Esophagus muscularis mucosa (tissue), 4 donors: ENCODE data around the gene ZNF362. TPM values are rescaled to one million over a fixed set of nuclear protein-coding genes. Genes with fewer than 3 reads are reported as not detected.

Experiments used
- DNase-seq: peaks from one replicate; pipeline ENCODE4 v3.0.0-alpha.2; 2017; ENCODE audit errors: extremely low spot score
- H3K27ac ChIP-seq, 4 donors: fragments of 200-600 bp; sonication (generic); replicated peaks in 1 of 4; 1 replicate in 3 of 4; 2 replicates in 1 of 4; pipeline ENCODE4 v1.5.1; 2016 to 2019; ENCODE audit warnings: mild to moderate bottlenecking in 1 of 4
- H3K27me3 ChIP-seq, 4 donors: fragments of 200-600 bp; sonication (generic); one replicate each; pipeline versions ENCODE4 v1.5.1 to v1.6.0; 2016 to 2019
- H3K36me3 ChIP-seq, 4 donors: fragments of 200-600 bp; sonication (generic); one replicate each; pipeline ENCODE4 v1.5.1; 2016 to 2019
- H3K4me1 ChIP-seq, 4 donors: fragments of 200-600 bp; sonication (generic); one replicate each; pipeline ENCODE4 v1.5.1; 2016 to 2019
- H3K4me3 ChIP-seq, 4 donors: fragments of 200-600 bp; sonication (generic); 1 replicate in 2 of 4; 2 replicates in 2 of 4; pipeline ENCODE4 v1.5.1; 2016 to 2019; ENCODE audit warnings: mild to moderate bottlenecking in 4 of 4, moderate library complexity in 1 of 4
- H3K9me3 ChIP-seq, 4 donors: fragments of 200-600 bp; sonication (generic); 1 replicate in 3 of 4; 2 replicates in 1 of 4; pipeline ENCODE4 v1.5.1; 2016 to 2019
- EP300 ChIP-seq: sonication (generic); formaldehyde crosslinking; IDR thresholded peaks from one replicate; pipeline ENCODE4 v1.6.1; 2017; ENCODE audit warnings: antibody characterized with exemption
- POLR2A ChIP-seq: fragments of 450-650 bp; IDR thresholded peaks from one replicate; pipeline ENCODE4 v1.6.1; 2017; ENCODE audit warnings: antibody characterized with exemption, moderate library complexity, mild to moderate bottlenecking, low read depth
- POLR2AphosphoS5 ChIP-seq, 2 donors: sonication (generic); formaldehyde crosslinking; IDR thresholded peaks; one replicate each; pipeline ENCODE4 v1.6.1; 2017; ENCODE audit warnings: antibody characterized with exemption in 2 of 2
- WGBS: methylation state at CpG from one replicate; pipeline ENCODE4 v1.1.5; 2018; 5-methylcytosine and 5-hydroxymethylcytosine counted together
- intact Hi-C: fragments of 100-400 bp; cut with DNase I; formaldehyde crosslinking; loops from one replicate; pipeline ENCODE4 v1.15.1; 2023
- total RNA-seq, 4 donors: library from RNA; depleted of rRNA; stranded (reverse); fragments of >200 nt; gene quantifications; one replicate each; pipeline versions ENCODE4 v1.1.0 to v1.2.1, GENCODE V29; 2016
- TF ChIP-seq, protein P1 (sequence below), 3 experiments: fragments of 200-600 bp in 2 of 3; fragments of 450-650 bp in 1 of 3; sonication (generic) in 2 of 3; IDR thresholded peaks; one replicate each; pipeline ENCODE4 v1.5.1; 2017 to 2019; ENCODE audit warnings: antibody characterized with exemption in 3 of 3, mild to moderate bottlenecking in 2 of 3, moderate library complexity in 1 of 3

ZNF362 gene
- total RNA-seq, 4 donors from 2014 or later: 17.2 to 35.3 (median 25.1) TPM

DNA sequence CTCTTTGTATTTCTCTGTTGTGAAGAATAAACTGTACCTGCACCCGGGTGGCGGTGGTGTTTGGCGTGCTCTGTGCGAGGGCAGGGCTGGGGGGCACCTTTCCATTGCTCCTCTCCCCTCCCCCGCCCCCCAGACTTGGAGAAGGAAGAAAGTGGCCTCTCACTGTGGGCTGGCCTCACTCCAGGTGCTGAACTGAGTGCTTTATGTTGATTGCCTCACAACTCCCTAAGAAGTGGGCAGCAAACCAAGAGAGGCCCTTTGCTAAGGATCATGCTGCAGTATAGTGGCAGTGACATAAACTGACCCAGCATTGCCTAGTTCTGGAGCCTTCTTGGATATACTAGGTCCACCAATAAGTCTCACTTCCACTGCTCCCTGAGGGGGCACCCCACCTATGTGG, 44.4 kb downstream of the ZNF362 start:
- Histone ChIP-seq H3K27ac (peak overlapping the region; percentile 18 to 67 (median 54)), H3K9me3 (no peaks in the 10 kb centered on the region), H3K27me3 (no peaks in the 10 kb centered on the region), H3K36me3 (peaks cover 0 to 34% (median 26%) of the 10 kb centered on the region in 4 donors), H3K4me3 (no peak overlapping the region), H3K4me1 (peaks cover 16 to 42% (median 30%) of the 10 kb centered on the region in 4 donors)
- no peak for DNase-seq
- intact Hi-C loops: loop anchor here (5.0 kb wide), 1 partner anchor 127 kb away; no protein-coding TSS in a partner anchor
- WGBS: 45% methylated on average over 2 of the region's 5 CpGs
- TF ChIP-seq POLR2A (no peak), EP300 (no peak), POLR2AphosphoS5 (IDR thresholded peaks at IDR 0.05) (peak in 1 of 2 donors; percentile 13)
- TF ChIP-seq, protein P1, sequence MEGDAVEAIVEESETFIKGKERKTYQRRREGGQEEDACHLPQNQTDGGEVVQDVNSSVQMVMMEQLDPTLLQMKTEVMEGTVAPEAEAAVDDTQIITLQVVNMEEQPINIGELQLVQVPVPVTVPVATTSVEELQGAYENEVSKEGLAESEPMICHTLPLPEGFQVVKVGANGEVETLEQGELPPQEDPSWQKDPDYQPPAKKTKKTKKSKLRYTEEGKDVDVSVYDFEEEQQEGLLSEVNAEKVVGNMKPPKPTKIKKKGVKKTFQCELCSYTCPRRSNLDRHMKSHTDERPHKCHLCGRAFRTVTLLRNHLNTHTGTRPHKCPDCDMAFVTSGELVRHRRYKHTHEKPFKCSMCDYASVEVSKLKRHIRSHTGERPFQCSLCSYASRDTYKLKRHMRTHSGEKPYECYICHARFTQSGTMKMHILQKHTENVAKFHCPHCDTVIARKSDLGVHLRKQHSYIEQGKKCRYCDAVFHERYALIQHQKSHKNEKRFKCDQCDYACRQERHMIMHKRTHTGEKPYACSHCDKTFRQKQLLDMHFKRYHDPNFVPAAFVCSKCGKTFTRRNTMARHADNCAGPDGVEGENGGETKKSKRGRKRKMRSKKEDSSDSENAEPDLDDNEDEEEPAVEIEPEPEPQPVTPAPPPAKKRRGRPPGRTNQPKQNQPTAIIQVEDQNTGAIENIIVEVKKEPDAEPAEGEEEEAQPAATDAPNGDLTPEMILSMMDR (IDR thresholded peaks at IDR 0.05): no peak

DNA sequence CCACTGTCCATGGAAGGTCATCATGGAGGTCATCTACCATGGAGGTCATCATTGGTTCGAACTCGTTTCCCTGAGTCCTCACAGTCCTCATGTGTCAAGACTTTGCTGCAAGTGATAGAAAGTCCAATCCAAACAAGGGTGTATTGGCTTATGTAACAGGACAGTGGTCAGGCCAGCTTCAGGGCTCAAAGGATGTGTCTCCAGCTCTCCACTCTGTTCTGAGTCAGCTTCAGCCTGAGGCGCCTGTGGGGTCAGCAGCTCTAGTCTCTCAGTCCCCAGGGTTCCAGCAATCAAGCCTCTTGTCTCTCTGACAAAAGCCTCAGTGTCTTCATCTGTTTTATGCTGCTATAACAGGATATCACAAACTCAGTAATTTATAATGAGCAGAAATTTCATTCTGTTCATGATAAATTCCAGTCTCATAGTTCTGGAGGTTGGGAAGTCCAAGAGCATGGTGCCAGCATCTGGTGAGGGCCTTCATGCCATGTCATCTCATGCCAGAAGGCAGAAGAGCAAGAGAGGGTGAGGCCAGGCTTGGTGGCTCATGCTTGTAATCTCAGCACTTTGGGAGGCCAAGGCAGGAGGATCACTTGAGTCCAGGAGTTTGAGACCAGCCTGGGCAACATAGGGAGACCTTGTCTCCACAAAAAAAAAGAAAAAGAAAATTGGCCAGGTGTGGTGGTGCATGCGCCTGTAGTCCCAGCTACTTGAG, 45.1 kb downstream of the ZNF362 start:
- no peak for DNase-seq
- 78% methylated on average over 4 of the region's 4 CpGs for WGBS
- Histone ChIP-seq H3K4me1 (peaks cover 16 to 39% (median 26%) of the 10 kb centered on the region in 4 donors), H3K27me3 (peaks cover 0 to 2% (median under 1%) of the 10 kb centered on the region in 4 donors), H3K36me3 (peaks cover 0 to 26% (median 21%) of the 10 kb centered on the region in 4 donors), H3K27ac (peak overlapping the region; percentile 18 to 67 (median 54)), H3K4me3 (no peak overlapping the region), H3K9me3 (no peaks in the 10 kb centered on the region)
- intact Hi-C loops: loop anchor here (5.0 kb wide), 1 partner anchor 126 kb away; no protein-coding TSS in a partner anchor
- TF ChIP-seq POLR2A: no peak
- no peak for TF ChIP-seq EP300
- TF ChIP-seq POLR2AphosphoS5 (IDR thresholded peaks at IDR 0.05): no peak
- TF ChIP-seq, protein P1 (IDR thresholded peaks at IDR 0.05): no peak

DNA sequence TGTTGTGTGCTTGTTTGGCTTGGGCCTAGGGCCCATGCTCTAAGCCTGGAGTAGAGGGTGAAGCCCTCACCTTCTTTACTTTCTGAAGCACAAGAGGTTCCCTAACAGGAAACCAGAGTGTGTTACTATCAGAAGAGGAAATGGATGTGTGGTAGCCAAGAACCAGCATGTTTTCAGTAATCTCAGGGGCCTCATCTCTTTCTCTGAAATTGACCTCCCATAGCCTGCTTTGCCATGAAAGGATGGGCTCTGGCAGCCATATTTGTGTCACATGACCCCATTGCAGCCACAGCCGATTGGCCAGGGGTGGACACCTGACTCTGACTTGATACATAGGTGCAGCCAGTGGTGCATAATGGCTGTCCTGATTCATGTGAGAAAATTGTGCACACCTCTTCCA, 46.0 kb downstream of the ZNF362 start:
- Histone ChIP-seq H3K9me3 (no peaks in the 10 kb centered on the region), H3K27ac (peak overlapping the region in 1 of 4 donors; percentile 50), H3K27me3 (peaks cover 0 to 11% (median 3%) of the 10 kb centered on the region in 4 donors), H3K4me3 (no peak overlapping the region), H3K36me3 (peaks cover 0 to 18% (median 15%) of the 10 kb centered on the region in 4 donors), H3K4me1 (peaks cover 25 to 44% (median 34%) of the 10 kb centered on the region in 4 donors)
- TF ChIP-seq, protein P1 (IDR thresholded peaks at IDR 0.05): no peak
- TF ChIP-seq EP300 (no peak), POLR2AphosphoS5 (IDR thresholded peaks at IDR 0.05) (no peak), POLR2A (no peak)
- WGBS: 85% methylated on average over 1 of the region's 1 CpG
- intact Hi-C loops: loop anchor here (5.0 kb wide), 1 partner anchor 125 kb away; no protein-coding TSS in a partner anchor
- no peak for DNase-seq

DNA sequence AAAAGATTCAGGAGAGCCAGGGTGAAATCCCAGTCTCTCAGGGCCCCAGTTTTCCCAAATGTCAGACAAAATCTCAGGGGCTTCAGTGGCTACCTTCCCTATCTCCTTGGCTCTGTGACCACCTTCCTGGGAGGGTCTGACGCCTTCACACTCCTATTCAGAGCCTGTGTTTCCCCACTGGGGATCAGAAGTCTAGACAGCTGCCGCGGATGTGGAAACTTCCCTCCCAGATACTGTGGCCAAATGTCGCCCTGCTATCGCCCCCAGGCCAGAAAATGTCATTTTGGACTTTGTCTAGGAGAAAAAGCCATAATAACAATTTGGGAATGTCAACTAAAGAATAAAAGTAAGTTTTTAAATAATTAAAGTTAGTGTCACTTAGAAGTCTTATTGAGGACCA, 48.7 kb downstream of the ZNF362 start:
- 92% methylated on average over 5 of the region's 5 CpGs for WGBS
- no peak for DNase-seq
- TF ChIP-seq EP300: no peak
- TF ChIP-seq, protein P1 (IDR thresholded peaks at IDR 0.05): no peak
- no peak for TF ChIP-seq POLR2A
- TF ChIP-seq POLR2AphosphoS5 (IDR thresholded peaks at IDR 0.05): no peak
- H3K27me3 ChIP-seq: peaks cover 0 to 11% (median 3%) of the 10 kb centered on the region in 4 donors
- intact Hi-C loops: no loop called here
- peaks cover 18 to 32% (median 28%) of the 10 kb centered on the region in 4 donors for H3K4me1 ChIP-seq
- H3K27ac ChIP-seq: no peak overlapping the region
- H3K9me3 ChIP-seq: no peaks in the 10 kb centered on the region
- peaks cover 0 to 2% (median under 1%) of the 10 kb centered on the region in 4 donors for H3K36me3 ChIP-seq
- no peak overlapping the region for H3K4me3 ChIP-seq
